ENCODE results near the gene PRDX1. TPM values are rescaled to one million over a fixed set of nuclear protein-coding genes. Genes with fewer than 3 reads are reported as not detected.

The PRDX1 gene
- polyA plus RNA-seq, 3 donors, result 116 to 362 (median 294) TPM

DNA sequence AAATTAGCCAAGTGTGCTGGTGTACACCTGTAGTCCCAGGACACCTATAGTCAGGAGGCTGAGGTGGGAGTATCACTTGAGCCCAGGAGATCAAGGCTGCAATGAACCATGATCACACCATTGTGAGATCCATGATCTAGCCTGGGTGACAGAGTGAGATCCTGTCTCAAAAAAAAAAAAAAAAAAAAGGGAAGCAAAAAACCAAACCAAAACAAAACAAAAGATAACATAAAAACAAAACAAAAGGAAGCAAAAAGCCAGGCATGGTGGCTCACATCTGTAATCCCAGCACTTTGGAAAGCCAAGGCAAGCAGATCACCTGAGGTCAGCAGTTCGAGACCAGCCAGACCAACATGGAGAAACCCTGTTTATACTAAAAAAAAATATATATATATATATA, 19.5 kb upstream of the PRDX1 start:
- Mint-ChIP-seq H3K27ac (peak overlapping the region; percentile 69 to 99 (median 87)), H3K9me3 (no peaks in the 10 kb centered on the region), H3K36me3 (peaks cover 0 to 2% of the 10 kb centered on the region in 2 donors), H3K4me1 (peaks cover 51% of the 10 kb centered on the region), H3K27me3 (ENCODE audit: low read depth in 3 of 3) (peaks cover 3 to 12% (median 6%) of the 10 kb centered on the region in 3 donors), H3K4me3 (no peak overlapping the region)
- H3K9me3 ChIP-seq (replicated peaks in 1 of 2; ENCODE audit: control insufficient read depth in 1 of 2, insufficient read depth in 1 of 2, low read length in 2 of 2), result no peaks in the 10 kb centered on the region
- DNase-seq, result peak in 2 of 3 donors; percentile 19 to 25
- H3K4me3 ChIP-seq (replicated peaks in 1 of 3; ENCODE audit: low read depth in 2 of 3, low read length in 3 of 3), result no peak overlapping the region
- no peak overlapping the region for H3K9ac ChIP-seq (ENCODE audit: insufficient read depth, low read length, poor library complexity, severe bottlenecking)
- no CpG with 5 or more reads among the region's 1 CpG for WGBS (ENCODE audit: insufficient coverage)
- H3K4me2 ChIP-seq (replicated peaks; ENCODE audit: extremely low read depth, low read length, poor library complexity, severe bottlenecking), result peak overlapping the region; percentile 5
- no peaks in the 10 kb centered on the region for H4K20me1 ChIP-seq (ENCODE audit: insufficient read depth, low read length)
- H3K27ac ChIP-seq (ENCODE audit: low read depth in 1 of 2, low read length in 2 of 2), result peak overlapping the region; percentile 4 to 18
- TF ChIP-seq, protein P1, sequence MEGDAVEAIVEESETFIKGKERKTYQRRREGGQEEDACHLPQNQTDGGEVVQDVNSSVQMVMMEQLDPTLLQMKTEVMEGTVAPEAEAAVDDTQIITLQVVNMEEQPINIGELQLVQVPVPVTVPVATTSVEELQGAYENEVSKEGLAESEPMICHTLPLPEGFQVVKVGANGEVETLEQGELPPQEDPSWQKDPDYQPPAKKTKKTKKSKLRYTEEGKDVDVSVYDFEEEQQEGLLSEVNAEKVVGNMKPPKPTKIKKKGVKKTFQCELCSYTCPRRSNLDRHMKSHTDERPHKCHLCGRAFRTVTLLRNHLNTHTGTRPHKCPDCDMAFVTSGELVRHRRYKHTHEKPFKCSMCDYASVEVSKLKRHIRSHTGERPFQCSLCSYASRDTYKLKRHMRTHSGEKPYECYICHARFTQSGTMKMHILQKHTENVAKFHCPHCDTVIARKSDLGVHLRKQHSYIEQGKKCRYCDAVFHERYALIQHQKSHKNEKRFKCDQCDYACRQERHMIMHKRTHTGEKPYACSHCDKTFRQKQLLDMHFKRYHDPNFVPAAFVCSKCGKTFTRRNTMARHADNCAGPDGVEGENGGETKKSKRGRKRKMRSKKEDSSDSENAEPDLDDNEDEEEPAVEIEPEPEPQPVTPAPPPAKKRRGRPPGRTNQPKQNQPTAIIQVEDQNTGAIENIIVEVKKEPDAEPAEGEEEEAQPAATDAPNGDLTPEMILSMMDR (IDR thresholded peaks at IDR 0.05), result no peak
- no peaks in the 10 kb centered on the region for H3K36me3 ChIP-seq (replicated peaks in 1 of 2; ENCODE audit: control insufficient read depth in 1 of 2, insufficient read depth in 2 of 2, low read length in 2 of 2)
- no peaks in the 10 kb centered on the region for H3K27me3 ChIP-seq (ENCODE audit: control insufficient read depth in 2 of 2, insufficient read depth in 2 of 2, low read length in 2 of 2)
- no peak overlapping the region for H2AFZ ChIP-seq (ENCODE audit: insufficient read depth, low read depth, low read length, poor library complexity, severe bottlenecking)
- no peaks in the 10 kb centered on the region for H3K79me2 ChIP-seq (ENCODE audit: insufficient read depth, low read length)
- peaks cover 56 to 64% of the 10 kb centered on the region in 2 donors for H3K4me1 ChIP-seq (ENCODE audit: control insufficient read depth in 1 of 2, insufficient read depth in 2 of 2, low read length in 2 of 2)
- intact Hi-C loops (cut with micrococcal nuclease), result no loop called here

DNA sequence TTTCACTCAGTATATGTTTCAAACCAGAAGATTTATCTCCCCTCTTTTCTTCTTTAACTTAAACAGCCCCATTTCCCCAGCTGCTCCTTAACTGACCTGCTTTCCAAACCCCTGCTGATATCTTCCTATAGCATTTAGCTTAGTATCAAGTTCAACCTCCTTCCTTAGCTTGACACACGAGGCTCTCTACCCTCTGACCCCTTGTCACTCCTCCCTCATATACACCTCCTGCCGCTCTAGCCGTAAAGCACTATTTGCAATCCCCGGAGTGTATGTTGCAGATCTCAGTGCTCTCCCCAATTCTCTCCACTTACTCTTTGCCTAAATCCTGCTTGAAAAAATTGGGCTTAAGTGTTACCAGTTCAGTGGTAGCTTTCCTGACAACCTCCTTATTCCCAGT, 15.2 kb upstream of the PRDX1 start:
- no peak for DNase-seq
- H3K36me3 ChIP-seq (replicated peaks in 1 of 2; ENCODE audit: control insufficient read depth in 1 of 2, insufficient read depth in 2 of 2, low read length in 2 of 2), result no peaks in the 10 kb centered on the region
- H3K79me2 ChIP-seq (ENCODE audit: insufficient read depth, low read length), result no peaks in the 10 kb centered on the region
- no peak overlapping the region for H3K9ac ChIP-seq (ENCODE audit: insufficient read depth, low read length, poor library complexity, severe bottlenecking)
- TF ChIP-seq, protein P1 (IDR thresholded peaks at IDR 0.05), result no peak
- no peaks in the 10 kb centered on the region for H4K20me1 ChIP-seq (ENCODE audit: insufficient read depth, low read length)
- Mint-ChIP-seq H3K36me3 (no peaks in the 10 kb centered on the region), H3K4me1 (peaks cover 20% of the 10 kb centered on the region), H3K9me3 (no peaks in the 10 kb centered on the region), H3K27me3 (ENCODE audit: low read depth in 3 of 3) (peaks cover 2 to 9% (median 4%) of the 10 kb centered on the region in 3 donors), H3K4me3 (no peak overlapping the region), H3K27ac (peak overlapping the region in 1 of 7 donors; percentile 8)
- H3K27me3 ChIP-seq (ENCODE audit: control insufficient read depth in 2 of 2, insufficient read depth in 2 of 2, low read length in 2 of 2), result no peaks in the 10 kb centered on the region
- no peak overlapping the region for H2AFZ ChIP-seq (ENCODE audit: insufficient read depth, low read depth, low read length, poor library complexity, severe bottlenecking)
- no peak overlapping the region for H3K27ac ChIP-seq (ENCODE audit: low read depth in 1 of 2, low read length in 2 of 2)
- H3K4me2 ChIP-seq (replicated peaks; ENCODE audit: extremely low read depth, low read length, poor library complexity, severe bottlenecking), result no peak overlapping the region
- WGBS (ENCODE audit: insufficient coverage), result 80% methylated on average over 4 of the region's 4 CpGs
- intact Hi-C loops (cut with micrococcal nuclease), result no loop called here
- H3K4me3 ChIP-seq (replicated peaks in 1 of 3; ENCODE audit: low read depth in 2 of 3, low read length in 3 of 3), result no peak overlapping the region
- H3K9me3 ChIP-seq (replicated peaks in 1 of 2; ENCODE audit: control insufficient read depth in 1 of 2, insufficient read depth in 1 of 2, low read length in 2 of 2), result no peaks in the 10 kb centered on the region
- peaks cover 22 to 34% of the 10 kb centered on the region in 2 donors for H3K4me1 ChIP-seq (ENCODE audit: control insufficient read depth in 1 of 2, insufficient read depth in 2 of 2, low read length in 2 of 2)
